Brain microvascular endothelial cell (primary cell): ENCODE data around the gene ADD1.
"Not testable (repeated sequence)": the region's sequence is repeated elsewhere in the genome, so short reads cannot be mapped to it uniquely, and the experiment has no call there.

Experiments
- DNase-seq: peaks from one replicate; pipeline ENCODE4 v3.0.0-alpha.2; 2020
- H3K27ac ChIP-seq: fragments of 250-450 bp; sonication (Bioruptor Pico); 2 replicates; pipeline ENCODE4 v1.5.1; 2020; ENCODE audit warnings: mild to moderate bottlenecking, moderate library complexity
- H3K27me3 ChIP-seq: fragments of 250-450 bp; sonication (Bioruptor Pico); replicated peaks from 2 replicates; pipeline ENCODE4 v1.5.1; 2020; ENCODE audit warnings: mild to moderate bottlenecking
- H3K36me3 ChIP-seq: fragments of 250-450 bp; sonication (Bioruptor Pico); replicated peaks from 2 replicates; pipeline ENCODE4 v1.5.1; 2020; ENCODE audit warnings: mild to moderate bottlenecking
- H3K4me3 ChIP-seq: 2 replicates; pipeline ENCODE4 v1.5.1; 2011; ENCODE audit warnings: low read depth, mild to moderate bottlenecking, control low read depth, low read length, moderate library complexity
- in situ Hi-C: cut with HindIII; loops from 2 replicates; pipeline ENCODE4 v1.10.0; 2017; ENCODE audit warnings: low sequenced_read_pairs, low pct_ligation_motif_present
- TF ChIP-seq, protein P1 (sequence below): IDR thresholded peaks from 2 replicates; pipeline ENCODE4 v1.5.1; 2011; ENCODE audit warnings: low read depth, mild to moderate bottlenecking, moderate library complexity, low read length, control low read depth, inconsistent platforms; ENCODE audit errors: missing control alignments

ADD1 gene

DNA sequence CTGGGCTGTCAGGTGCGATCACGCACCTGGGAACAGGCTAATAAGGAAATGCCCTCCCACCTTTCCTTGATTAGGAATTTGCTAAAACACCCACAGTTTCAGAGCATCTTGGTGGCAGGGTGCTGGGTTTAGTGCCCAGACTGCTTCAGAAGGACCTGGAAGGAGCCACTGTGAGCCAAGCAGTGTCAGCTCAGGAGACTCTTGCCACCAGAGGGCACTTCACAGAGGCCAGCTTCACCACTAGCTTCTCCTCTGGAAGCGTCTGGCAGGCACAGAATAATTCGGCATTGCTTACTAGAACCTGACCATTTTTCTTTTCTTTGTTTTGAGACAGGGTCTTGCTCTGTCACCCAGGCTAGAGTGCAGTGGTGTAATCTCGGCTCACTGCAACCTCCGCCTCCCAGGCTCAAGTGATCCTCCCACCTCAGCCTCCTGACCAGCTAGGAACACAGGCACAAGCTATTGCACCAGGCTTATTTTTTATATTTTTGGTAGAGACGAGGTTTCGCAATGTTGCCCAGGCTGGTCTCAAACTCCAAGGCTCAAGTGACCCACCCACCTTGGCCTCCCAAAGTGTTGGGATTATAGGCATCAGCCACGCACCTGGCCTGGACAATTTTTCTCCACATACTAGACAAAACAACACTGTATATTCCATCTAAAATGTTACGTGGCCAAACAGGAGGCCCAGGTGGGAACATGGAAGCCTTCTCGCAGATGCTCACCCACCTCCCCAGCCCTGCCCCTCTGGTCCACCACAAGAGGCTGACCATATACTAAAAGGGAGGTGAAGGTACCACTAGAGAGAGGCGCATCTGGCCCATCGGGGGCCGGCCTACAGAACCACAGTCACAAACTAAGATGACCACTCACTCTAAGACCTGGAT, 105.5 kb downstream of the ADD1 start:
- H3K27me3 ChIP-seq, result no peaks in the 10 kb centered on the region
- no peak for DNase-seq
- in situ Hi-C loops, result no loop called here
- H3K4me3 ChIP-seq, result no peak overlapping the region
- H3K27ac ChIP-seq, result no peak overlapping the region
- H3K36me3 ChIP-seq, result peaks cover 84% of the 10 kb centered on the region
- TF ChIP-seq, protein P1, sequence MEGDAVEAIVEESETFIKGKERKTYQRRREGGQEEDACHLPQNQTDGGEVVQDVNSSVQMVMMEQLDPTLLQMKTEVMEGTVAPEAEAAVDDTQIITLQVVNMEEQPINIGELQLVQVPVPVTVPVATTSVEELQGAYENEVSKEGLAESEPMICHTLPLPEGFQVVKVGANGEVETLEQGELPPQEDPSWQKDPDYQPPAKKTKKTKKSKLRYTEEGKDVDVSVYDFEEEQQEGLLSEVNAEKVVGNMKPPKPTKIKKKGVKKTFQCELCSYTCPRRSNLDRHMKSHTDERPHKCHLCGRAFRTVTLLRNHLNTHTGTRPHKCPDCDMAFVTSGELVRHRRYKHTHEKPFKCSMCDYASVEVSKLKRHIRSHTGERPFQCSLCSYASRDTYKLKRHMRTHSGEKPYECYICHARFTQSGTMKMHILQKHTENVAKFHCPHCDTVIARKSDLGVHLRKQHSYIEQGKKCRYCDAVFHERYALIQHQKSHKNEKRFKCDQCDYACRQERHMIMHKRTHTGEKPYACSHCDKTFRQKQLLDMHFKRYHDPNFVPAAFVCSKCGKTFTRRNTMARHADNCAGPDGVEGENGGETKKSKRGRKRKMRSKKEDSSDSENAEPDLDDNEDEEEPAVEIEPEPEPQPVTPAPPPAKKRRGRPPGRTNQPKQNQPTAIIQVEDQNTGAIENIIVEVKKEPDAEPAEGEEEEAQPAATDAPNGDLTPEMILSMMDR, result peak; percentile 75

DNA sequence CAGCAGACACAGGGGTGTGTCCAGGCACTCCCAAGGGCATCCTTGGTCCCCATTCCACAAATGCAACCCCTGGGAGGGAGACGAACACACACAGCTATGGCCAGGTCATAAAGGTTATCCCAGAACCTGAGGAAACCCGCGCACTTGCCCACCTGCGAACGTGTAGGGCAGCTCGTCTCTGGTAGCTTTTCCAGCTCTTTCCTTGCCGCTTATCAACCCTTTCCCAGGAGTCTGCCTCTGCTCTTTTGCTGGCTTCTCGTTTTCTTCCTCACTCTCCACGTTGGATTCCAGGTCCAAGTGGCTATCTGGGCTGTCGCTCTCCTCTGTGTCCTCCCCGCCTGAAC, 106.1 kb downstream of the ADD1 start:
- Histone ChIP-seq H3K27me3 (no peaks in the 10 kb centered on the region), H3K4me3 (no peak overlapping the region), H3K27ac (no peak overlapping the region), H3K36me3 (peaks cover 84% of the 10 kb centered on the region)
- DNase-seq, result no peak
- in situ Hi-C loops, result no loop called here
- TF ChIP-seq, protein P1, result no peak

DNA sequence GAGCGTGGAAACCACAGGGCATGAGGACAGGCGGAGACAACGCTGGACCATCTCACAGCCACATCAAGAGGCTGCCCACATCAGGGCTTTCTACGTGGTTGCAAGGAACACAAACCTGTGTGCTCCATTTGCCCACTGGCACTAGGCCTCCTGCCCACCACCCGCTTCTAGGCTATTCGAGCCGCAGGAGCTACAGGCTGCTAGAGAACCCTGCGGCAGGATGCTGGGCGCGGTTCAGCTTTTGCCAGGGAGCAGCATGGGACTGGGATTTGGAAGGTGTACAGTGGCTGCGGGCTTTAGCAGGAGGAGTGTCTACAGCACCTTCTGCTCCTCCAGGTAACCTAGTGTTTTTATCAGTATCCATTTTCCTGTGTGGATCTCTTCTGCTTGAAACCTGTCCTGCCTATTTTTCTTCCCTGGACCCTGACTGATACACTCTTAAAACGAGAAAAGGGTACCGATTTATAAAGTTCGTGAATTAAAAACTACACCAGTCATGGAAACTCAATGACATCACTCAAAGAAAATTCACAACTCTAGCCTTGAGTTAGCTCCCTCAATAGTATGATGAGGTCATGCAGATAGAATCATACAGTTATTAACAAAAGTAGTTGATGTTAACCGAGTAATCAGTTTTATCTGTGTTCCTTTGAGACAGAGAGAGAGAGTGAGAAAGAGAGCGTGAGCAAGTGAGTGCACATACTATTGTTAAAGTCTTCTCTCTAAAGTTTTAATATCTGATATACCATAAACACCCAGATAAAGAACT, 106.8 kb downstream of the ADD1 start:
- no peak for DNase-seq
- Histone ChIP-seq H3K27me3 (no peaks in the 10 kb centered on the region), H3K36me3 (peaks cover 79% of the 10 kb centered on the region), H3K4me3 (no peak overlapping the region), H3K27ac (no peak overlapping the region)
- TF ChIP-seq, protein P1, result no peak
- in situ Hi-C loops, result no loop called here

DNA sequence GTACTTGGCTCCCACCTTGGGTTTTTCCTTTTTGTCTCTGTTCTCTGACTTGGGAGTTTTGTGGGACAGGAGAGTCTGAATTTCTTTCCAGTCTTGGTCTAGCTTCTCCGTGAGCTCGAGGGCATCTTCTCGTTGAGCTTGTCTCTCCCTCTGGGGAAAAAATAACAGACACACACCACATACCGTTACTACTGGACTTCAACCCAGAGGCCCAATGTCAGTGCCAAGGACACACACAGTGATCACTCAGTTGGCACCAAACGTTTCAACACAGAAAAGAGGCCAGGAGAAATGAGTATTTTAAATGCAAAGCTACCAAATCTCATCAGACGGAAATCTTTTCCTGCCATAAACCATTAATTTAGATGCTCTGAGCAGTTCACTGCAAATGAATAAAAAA, 109.9 kb downstream of the ADD1 start:
- TF ChIP-seq, protein P1, result no peak
- in situ Hi-C loops, result no loop called here
- Histone ChIP-seq H3K36me3 (peaks cover 74% of the 10 kb centered on the region), H3K4me3 (no peak overlapping the region), H3K27me3 (no peaks in the 10 kb centered on the region), H3K27ac (no peak overlapping the region)
- DNase-seq, result no peak

DNA sequence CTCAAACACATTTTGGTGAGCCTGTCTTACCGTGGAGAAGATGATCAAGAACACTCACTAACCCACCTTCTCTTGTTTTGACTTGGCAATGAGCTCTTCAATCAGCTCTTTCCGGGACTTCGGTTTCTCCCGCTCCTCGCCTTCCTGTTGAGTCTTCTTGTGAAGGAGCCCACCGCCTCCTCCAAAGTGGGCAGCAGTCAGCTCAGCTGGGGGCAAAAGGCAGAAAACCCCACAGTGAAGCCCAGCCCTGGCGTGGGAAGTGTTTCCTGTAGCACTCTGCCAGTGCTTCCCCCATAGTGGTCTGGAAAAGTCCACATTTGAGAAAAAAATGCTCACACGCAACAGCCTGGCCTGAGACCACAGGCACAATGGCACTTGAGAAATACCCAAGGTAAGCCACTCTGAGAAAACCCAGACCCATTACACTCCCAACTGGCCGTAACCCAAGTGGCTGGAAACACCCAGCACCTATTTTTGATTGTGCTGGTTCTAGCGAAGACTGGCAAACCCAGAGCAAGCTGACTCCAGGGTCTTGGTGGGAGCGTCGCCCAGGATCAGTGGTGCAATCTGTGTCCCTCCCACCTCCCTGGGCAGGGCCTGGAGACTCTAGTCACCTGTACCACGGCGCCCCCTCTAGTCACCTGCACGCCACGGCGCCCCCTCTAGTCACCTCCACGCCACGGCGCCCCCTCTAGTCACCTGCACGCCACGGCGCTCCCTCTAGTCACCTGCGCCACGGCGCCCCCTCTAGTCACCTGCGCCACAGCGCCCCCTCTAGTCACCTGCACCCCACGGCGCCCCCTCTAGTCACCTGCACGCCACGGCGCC, 110.9 kb downstream of the ADD1 start:
- Histone ChIP-seq H3K27me3 (no peaks in the 10 kb centered on the region), H3K27ac (no peak overlapping the region)
- no peak for DNase-seq

DNA sequence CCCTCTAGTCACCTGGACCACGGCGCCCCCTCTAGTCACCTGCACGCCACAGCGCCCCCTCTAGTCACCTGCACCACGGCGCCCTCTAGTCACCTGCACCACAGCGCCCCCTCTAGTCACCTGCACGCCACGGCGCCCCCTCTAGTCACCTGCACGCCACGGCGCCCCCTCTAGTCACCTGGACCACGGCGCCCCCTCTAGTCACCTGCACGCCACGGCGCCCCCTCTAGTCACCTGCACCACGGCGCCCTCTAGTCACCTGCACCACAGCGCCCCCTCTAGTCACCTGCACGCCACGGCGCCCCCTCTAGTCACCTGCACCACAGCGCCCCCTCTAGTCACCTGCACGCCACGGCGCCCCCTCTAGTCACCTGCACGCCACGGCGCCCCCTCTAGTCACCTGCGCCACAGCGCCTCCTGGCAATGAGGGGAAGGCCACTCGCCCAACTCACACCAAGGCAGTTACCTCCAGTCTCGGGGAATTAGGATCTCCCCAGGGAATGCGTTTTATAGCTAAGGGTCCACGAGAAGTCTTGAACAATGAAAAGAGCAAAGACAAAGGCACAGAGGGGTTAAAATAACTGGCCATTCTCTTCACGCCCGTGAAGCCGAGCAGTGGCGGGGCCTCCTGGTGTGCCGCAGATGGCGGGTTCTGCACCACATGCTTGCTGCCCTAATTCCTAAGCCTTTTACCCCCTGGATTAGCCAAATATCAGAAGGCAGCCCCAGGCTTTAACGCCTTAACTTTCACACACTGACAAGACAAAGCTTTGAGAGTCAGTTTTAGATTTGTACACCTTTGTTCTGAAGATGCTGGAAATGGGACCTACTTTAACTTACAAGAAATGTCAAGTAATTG, 111.8 kb downstream of the ADD1 start:
- DNase-seq, H3K27me3 ChIP-seq, in situ Hi-C loops, H3K27ac ChIP-seq, H3K4me3 ChIP-seq: not testable (repeated sequence)
- peaks cover 55% of the 10 kb centered on the region for H3K36me3 ChIP-seq

More for the DNA sequence above, 110.9 kb downstream of the ADD1 start:
- Histone ChIP-seq H3K4me3 (no peak overlapping the region), H3K36me3 (peaks cover 64% of the 10 kb centered on the region)
- in situ Hi-C loops, result no loop called here
- TF ChIP-seq, protein P1, result peak; percentile 2
